SKM-1 (cell line): ENCODE measurements around the gene STX1B.
"Not testable (repeated sequence)": the region's sequence is repeated elsewhere in the genome, so short reads cannot be mapped to it uniquely, and the experiment has no call there.

Source experiments
- DNase-seq: peaks from one replicate; lab custom pipeline; 2025; ENCODE audit not compliant: unreplicated experiment; lab: John Stamatoyannopoulos, UW

Gene STX1B

DNA sequence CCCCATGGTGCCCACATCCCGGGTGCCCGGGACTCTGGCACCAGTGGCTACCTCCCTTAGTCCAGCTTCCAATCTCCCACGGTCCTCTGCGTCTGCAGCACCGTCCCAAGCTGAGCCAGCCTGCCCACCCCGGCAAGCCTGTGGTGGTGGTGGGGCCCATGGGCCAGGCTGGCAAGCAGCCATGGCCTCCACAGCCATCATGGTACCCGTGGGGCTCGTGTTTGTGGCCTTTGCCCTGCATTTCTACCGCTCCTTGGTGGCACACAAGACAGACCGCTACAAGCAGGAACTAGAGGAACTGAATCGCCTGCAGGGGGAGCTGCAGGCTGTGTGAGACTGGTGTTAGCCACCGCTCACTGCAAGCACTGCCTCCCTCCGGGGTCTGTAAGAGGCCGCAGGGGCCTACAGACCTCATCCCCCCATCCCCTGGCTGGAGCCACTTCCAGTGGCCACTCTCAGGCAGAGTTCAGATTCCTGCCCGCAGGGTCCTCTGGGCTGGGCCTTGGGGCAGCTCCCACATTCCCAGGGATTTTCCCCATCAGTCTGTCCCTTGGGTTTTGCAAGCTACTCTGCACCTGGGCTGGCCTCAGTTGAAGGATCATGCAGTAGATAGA is 56.8 kb downstream of the STX1B start:
- peak; percentile 26 for DNase-seq

DNA sequence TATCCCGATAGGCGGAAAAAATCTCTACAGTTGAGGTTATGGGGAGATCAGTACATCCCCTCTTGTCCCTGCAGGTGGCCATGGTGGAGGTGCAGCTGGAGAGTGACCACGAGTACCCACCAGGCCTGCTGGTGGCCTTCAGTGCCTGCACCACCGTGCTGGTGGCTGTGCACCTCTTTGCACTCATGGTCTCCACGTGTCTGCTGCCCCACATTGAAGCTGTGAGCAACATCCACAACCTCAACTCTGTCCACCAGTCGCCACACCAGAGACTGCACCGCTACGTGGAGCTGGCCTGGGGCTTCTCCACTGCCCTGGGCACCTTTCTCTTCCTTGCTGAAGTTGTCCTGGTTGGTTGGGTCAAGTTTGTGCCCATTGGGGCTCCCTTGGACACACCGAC is 57.3 kb downstream of the STX1B start:
- no peak for DNase-seq

DNA sequence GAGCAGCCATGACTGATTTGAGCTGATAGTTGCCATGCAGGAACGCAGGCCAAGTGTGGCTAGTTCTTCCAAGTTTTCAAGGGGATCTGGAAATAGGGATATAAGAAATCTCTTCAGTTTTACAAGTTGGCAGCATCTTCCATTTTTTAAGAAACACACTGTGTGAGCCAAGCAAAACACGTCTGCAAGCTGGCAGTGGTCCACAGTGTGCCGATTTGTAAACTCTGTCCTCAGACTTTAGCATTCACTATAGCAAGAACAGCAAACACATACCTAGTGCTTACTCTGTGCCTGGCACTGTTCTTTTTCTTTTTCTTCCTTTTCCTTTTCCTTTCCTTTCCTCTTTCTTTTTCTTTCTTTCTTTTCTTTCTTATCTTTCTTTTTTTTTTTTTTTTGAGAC is 58.7 kb downstream of the STX1B start:
- DNase-seq = no peak

DNA sequence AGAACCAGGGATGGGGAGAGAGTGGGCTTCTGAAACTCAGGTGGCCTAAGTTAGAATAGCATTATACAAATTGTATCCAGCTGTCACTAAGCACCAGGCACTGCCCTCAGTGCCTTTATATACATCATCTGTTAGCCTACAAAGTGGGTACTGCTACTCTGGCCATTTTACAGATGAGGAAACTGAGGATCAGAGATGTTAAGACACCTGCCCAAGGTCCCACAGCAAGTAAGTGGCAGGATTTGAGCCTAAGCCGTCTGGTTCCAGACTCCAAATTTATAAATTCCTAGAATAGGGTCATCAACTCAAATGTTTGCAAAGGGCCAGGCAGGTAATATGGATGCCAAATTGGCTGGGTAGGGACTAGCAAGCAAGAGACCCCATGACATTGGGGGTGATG is 59.2 kb downstream of the STX1B start:
- DNase-seq = no peak

DNA sequence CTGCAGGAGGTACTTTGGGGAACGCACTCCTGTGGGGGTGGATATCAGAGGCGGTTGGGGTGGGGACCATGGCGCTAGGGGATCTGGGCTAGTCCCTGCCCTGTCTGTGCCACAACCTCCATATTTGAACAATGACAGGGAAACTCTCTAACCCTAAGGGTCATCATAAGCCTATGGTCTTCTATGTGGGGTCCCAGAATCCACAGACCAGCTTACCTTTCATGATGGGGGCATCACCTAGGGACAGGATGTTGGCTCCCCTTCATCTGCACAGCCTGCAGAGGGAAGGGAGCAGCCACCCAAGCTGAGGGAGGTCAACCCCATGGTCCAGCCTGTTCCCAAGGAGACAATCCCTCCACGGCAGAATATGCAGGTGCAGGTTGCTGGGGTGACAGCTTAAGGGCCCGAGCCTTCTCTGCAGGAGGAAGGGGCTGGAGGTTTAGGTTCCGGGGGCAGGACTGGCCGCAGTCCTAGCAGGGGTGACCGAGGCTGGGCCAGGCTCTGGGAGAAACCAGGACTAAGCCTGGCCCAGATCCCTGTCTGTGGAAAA is 59.8 kb downstream of the STX1B start:
- DNase-seq = no peak

DNA sequence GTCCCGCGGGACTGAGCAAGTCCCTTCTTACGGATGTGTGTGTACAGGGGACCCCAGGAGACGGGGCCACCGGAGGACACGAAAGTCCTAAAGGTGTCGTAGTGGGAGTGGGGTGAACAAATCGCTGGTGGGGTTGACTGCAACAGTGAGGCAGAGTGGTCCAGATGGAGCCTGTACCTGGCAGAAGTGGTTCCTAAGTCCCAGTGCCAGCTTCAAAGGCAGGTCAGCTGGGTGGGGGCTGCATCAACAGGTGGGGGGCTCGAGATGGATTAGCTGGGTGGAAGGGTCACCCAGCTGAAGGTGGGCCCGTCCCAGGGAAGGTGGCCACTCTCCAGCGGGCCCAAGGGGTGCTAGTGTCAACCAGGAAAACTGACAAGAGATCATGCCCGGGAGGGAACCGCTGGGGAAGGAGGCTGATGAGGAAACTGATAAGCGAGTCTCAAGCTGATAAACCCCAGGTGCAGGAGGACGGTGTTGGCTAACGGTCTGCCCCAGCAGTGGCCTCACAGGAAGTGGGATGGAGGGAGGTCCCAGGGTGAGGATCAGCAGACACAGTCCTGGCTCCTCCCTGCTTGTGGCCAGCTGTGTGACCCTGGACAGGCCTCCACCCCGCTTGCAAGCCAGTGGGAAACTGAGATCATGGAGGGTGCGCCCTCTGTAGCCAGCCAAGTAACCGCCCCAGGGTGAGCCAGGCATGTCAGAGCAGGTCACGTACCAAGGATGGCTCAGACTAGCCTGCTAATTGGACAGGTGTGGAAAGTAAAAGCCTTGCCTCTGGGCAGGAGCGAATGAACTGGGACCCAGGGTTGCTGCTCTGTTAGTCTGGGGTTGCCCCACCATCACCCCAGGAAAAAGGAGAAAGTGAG is 60.6 kb downstream of the STX1B start:
- DNase-seq = peak; percentile 89

DNA sequence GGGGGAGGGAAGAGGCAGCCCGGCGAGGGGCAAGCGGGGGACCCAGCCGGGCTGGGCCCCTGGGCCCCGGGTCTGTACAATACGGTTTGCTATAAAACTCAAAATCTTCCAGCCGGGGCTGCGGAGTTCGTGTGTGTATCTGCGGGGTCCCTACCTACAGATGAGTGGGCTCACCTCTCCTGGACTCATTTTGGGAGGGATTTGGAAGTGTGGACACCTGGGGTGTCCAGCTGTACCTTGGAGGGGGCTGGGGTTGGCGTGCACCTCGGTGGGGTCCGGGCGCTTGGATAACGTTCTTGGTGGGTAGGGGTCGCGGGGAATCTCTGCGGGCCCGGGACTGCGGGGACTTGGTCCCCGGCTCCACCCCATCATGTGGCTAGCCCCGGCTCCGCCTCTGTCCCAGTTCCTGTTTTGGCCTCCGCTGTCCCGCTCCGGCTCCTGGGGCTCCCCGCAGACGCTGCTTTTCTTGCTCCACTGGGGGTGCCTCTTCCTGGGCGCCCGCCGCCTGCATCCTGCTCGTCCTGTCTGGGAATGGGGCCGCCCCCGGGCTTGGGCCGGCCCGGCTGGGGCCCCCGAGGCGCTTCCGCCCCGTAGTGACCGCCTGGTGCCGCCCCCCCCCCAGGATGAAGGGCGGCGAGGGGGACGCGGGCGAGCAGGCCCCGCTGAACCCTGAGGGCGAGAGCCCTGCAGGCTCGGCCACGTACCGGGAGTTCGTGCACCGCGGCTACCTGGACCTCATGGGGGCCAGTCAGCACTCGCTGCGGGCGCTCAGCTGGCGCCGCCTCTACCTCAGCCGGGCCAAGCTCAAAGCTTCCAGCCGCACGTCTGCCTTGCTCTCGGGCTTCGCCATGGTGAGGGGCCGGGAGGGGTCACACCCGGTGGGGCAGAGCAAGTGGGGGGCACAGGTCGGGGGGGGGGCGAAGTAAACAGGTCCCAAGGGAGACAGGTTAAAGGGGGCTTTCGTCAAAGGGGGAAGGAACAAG is 61.5 kb downstream of the STX1B start, which contains the start of gene ORAI3:
Gene ORAI3 (plus strand): TSS at position 402 of the 983 bp plus-strand sequence. CDS start 222 bp downstream, at position 624.
- DNase-seq = peak; percentile 69

DNA sequence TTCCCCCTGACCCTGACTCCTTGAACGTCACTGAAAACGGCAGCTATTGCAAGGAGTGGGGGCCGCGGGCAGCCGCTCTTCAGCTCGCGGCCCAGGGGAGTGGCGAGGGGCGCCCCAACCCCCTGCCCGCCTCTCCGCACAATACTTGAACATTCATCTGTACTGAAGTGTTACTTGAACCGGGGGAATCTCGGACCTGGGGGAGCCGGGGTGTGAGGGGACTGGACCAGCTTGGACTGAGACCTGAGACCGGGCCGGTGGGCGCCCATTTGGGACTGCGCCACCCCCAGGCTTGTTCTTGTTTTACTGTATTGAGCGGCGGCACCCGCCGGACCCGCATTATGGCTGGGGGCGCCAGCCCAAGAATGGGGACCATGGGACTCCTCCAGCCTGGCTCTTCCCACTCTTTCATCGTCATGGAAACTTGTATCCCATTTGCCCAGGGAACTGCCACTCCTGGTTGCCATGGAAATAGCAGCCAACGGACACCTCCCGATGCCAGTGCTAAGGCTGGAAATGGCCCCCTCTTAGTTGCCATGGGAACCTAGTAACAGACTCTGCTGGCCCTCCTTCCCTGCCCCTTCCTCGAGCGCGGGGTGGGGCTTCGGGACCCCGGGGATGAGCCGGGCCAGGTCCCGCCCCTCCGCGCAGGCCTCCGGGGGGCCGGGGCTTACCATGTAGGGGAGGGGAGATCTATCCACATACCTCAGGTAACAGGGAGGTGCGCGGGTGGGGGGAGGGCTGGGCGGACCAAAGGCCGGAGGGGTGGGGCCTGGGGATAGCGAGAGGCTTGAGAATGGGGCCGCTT is 62.4 kb downstream of the STX1B start:
- DNase-seq = no peak

DNA sequence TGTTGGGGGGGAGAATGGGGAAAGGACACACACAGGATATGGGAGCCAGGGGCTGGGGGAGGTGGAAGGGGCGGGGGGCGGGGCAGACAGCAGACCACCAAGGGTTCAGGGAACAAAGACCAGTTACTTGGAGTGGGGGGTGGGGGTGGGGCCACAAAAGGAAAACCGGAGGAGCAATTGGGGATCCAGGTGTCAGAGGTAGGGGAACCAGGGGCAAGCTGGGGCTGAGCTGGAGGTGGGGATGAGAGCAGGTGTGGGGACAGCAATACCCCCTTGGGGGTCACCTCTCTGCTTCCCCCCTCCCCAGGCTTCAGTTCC is 62.9 kb downstream of the STX1B start:
- no peak for DNase-seq

DNA sequence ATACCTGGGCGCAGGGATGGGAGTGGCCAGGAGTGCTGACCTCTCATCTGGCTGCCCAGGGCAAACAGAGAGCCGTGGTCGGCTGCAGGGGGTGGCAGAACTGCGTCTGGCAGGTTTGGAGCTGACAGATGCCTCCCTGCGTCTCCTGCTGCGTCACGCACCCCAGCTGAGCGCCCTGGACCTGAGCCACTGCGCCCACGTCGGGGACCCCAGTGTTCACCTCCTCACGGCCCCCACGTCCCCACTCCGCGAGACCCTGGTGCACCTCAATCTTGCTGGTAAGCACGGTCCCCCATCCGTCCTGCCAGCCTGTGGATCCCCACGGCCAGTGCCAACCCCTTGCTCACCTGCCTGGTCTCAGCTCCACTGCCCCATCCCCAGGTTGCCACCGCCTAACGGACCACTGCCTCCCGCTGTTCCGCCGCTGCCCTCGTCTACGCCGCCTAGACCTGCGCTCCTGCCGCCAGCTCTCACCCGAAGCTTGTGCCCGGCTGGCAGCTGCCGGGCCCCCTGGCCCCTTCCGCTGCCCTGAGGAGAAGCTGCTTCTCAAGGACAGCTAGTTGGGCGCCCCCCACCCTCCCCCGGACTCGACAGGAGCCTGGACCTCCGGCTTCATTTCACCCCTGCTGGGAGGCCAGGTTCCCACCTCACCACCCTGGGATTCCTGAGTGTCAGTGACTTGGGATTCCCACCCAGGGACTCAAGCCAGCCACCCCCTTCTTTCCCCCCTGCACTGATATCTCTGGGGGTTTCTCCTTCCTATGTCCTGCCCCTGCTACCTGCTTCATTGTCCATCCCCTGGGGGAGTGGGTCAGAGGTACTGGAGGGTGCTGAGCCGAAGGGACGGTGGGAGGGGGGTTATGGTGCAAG is 63.5 kb downstream of the STX1B start:
- no peak for DNase-seq

DNA sequence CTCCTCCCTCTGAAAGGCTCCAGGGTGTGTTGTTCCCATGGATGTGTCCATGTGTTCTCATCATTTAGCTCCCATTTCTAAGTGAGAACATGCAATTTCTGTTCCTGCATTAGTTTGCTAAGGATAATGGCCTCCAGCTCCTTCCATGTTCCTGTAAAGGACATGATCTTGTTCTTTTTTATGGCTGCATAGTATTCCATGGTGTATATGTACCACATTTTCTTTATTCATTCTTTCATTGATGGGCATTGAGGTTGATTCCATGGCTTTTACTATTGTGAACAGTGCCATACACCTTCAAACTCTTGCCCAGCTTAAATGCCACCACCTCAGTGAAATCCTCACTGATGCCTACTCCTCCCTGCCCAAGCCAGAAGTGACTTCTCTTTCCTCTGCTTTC is 66.1 kb downstream of the STX1B start:
- no peak for DNase-seq

DNA sequence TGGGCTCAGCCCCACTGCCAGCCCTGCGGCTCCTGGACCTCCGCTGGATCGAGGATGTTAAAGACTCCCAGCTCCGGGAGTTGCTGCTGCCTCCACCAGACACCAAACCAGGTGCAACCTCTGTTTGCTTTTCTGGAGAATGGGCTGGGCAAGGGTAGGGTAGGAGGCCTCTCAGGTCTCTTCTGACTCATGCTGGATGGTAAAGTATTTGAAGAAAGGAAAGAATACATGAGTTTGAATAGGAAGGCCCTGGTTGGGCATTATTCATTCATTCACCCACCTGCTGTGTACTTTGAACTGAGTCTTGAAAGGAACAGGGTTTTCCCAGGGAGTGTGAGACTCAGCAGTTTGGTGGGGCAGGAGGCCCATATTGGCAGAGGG is 68.0 kb downstream of the STX1B start:
- DNase-seq = no peak

DNA sequence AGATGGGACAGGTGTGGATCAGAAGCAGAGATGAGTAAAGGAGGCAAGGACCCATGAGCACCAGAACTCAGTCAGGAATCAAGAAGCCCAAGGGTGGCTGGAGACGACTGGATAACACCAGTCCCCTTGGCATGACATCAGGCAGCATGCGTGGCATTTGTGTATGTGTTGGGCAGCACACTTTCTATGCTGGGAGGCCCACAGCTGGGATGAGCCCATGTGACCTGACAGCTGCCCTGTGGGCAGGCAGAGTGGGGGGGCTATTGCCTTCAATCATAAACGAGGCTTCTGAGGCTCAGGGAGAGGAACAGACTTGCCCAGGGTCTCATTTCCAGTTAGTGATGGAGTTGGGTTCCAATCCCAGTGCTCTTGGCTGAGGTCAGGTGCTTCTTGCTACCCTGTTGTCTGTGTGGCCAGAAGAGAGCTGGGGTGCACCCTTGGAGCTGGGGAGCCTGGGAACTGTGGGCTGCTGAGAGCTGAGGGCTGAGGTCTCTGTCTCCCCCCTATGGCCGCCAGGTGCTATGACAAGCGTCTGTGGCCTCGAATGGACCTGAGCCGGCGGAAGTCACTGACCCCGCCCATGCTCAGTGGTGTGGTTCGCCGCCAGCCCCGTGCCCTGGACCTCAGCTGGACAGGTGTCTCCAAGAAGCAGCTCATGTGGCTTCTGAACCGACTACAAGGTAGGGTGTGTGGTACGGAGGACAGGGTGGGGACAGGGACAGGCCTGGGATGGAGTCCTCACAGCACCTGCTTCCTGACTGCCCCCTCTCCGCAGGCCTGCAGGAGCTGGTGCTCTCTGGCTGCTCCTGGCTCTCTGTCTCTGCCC is 68.6 kb downstream of the STX1B start:
- DNase-seq = no peak

DNA sequence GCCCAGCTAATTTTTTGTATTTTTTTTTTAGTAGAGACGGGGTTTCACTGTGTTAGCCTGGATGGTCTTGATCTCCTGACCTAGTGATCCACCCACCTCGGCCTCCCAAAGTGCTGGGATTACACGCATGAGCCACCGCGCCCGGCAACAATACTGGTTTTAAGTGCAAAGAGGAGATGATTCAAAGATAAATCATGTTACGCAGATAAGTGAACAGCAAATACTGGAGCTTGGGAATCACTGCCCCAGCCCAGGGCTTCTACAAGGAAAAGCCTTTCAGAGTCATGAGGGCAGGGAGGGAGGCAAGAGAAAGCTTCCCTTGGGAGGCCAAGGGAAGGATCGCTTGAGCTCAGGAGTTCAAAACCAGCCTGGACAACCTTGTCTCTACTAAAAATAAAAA is 70.9 kb downstream of the STX1B start:
- not testable (repeated sequence) for DNase-seq
